Endothelial cell of umbilical vein (primary cell): ENCODE results near the gene URGCP. TPM values are rescaled to one million over a fixed set of nuclear protein-coding genes. Genes with fewer than 3 reads are reported as not detected.

Experiments used
- BruUV-seq: library from RNA; stranded (reverse); fragments of 400-500 nt; replicated peaks from 2 replicates; lab custom pipeline; 2021; lab: Mats Ljungman, UMichigan
- CTCF ChIA-PET: fragments of 300-600, 350-600 bp; sonication (Branson Sonifier 250); formaldehyde crosslinking; loops from one replicate; lab custom pipeline; 2021; ENCODE audit warnings: antibody characterized with exemption, inconsistent platforms; lab: Charles Lee
- POLR2A ChIA-PET: fragments of 300-600, 350-600 bp; sonication (Branson Sonifier 250); formaldehyde crosslinking; loops from one replicate; lab custom pipeline; 2021; ENCODE audit warnings: antibody characterized with exemption, inconsistent platforms; lab: Charles Lee
- DNase-seq: peaks from one replicate; pipeline ENCODE4 v3.0.0-alpha.2; 2011; ENCODE audit warnings: low read depth, low spot score
- FAIRE-seq: peaks from 2 replicates; lab custom pipeline; 2011; peaks lifted over from hg19 to GRCh38; lab: Jason Lieb, UNC
- H2AFZ ChIP-seq: 2 replicates; pipeline ENCODE4 v1.6.0; 2012; ENCODE audit warnings: low read depth, low read length, control low read depth, inconsistent platforms
- H3K27ac ChIP-seq: 2 replicates; pipeline ENCODE4 v1.5.1; 2011; ENCODE audit warnings: low read depth, mild to moderate bottlenecking, control low read depth, low read length, moderate library complexity; ENCODE audit not compliant: insufficient read depth
- H3K27me3 ChIP-seq, 2 experiments: 2 replicates each; pipeline versions ENCODE4 v1.6.0 to v1.6.1; 2011; ENCODE audit warnings: low read length in 2 of 2, mixed read lengths in 1 of 2; ENCODE audit not compliant: control insufficient read depth in 2 of 2, insufficient read depth in 2 of 2
- H3K36me3 ChIP-seq, 2 experiments: 2 replicates in 1 of 2; 3 replicates in 1 of 2; pipeline ENCODE4 v1.5.1; 2011; ENCODE audit warnings: low read length in 2 of 2, mild to moderate bottlenecking in 1 of 2, moderate library complexity in 1 of 2; ENCODE audit not compliant: control insufficient read depth in 2 of 2, insufficient read depth in 2 of 2; ENCODE audit errors: extremely low read depth in 1 of 2
- H3K4me1 ChIP-seq: 3 replicates; pipeline ENCODE4 v1.5.1; 2011; ENCODE audit warnings: mild to moderate bottlenecking, low read length; ENCODE audit not compliant: control insufficient read depth, insufficient read depth; ENCODE audit errors: extremely low read depth
- H3K4me2 ChIP-seq: 2 replicates; pipeline ENCODE4 v1.6.1; 2011; ENCODE audit warnings: low read length, control low read depth, mixed read lengths; ENCODE audit not compliant: insufficient read depth
- H3K4me3 ChIP-seq, 3 experiments: fragments of 200-600 bp in 1 of 3; sonication (generic), shearing (Covaris generic) in 1 of 3; replicated peaks in 1 of 3; 2 replicates each; pipeline ENCODE4 v1.5.1; 2011 to 2016; ENCODE audit warnings: control low read depth in 3 of 3, low read length in 3 of 3, mild to moderate bottlenecking in 2 of 3, inconsistent platforms in 1 of 3, low read depth in 1 of 3, moderate library complexity in 1 of 3; ENCODE audit not compliant: insufficient read depth in 1 of 3
- H3K79me2 ChIP-seq: 2 replicates; pipeline ENCODE4 v1.6.0; 2012; ENCODE audit warnings: low read length, inconsistent platforms; ENCODE audit not compliant: control insufficient read depth, insufficient read depth
- H3K9ac ChIP-seq: replicated peaks from 2 replicates; pipeline ENCODE3; 2011; ENCODE audit warnings: low read length, control low read depth; ENCODE audit not compliant: insufficient read depth; ENCODE audit errors: extremely low read depth
- H3K9me1 ChIP-seq: replicated peaks from 3 replicates; pipeline ENCODE4 v1.6.0; 2011; ENCODE audit warnings: mild to moderate bottlenecking, low read length; ENCODE audit not compliant: control insufficient read depth, insufficient read depth; ENCODE audit errors: extremely low read depth
- H3K9me3 ChIP-seq: replicated peaks from 2 replicates; pipeline ENCODE4 v1.5.1; 2012; ENCODE audit warnings: low read length, inconsistent platforms; ENCODE audit not compliant: control insufficient read depth, insufficient read depth
- H4K20me1 ChIP-seq: replicated peaks from 2 replicates; pipeline ENCODE3; 2011; ENCODE audit warnings: mild to moderate bottlenecking, low read length; ENCODE audit not compliant: control insufficient read depth, insufficient read depth; ENCODE audit errors: extremely low read depth
- EZH2 ChIP-seq: IDR thresholded peaks from 2 replicates; pipeline ENCODE4 v1.6.1; 2012; ENCODE audit warnings: borderline replicate concordance, low read depth, mild to moderate bottlenecking, moderate library complexity, low read length, inconsistent platforms; ENCODE audit not compliant: severe bottlenecking
- FOS ChIP-seq: IDR thresholded peaks from 2 replicates; pipeline ENCODE4 v1.6.1; 2011; ENCODE audit warnings: mild to moderate bottlenecking, low read length, moderate library complexity, borderline replicate concordance; ENCODE audit not compliant: insufficient read depth
- GATA2 ChIP-seq: IDR thresholded peaks from 2 replicates; pipeline ENCODE4 v1.7.0; 2011; ENCODE audit warnings: low read depth, mild to moderate bottlenecking, moderate library complexity, mixed read lengths, low read length; ENCODE audit not compliant: insufficient read length, insufficient read depth
- JUN ChIP-seq: IDR thresholded peaks from 2 replicates; pipeline ENCODE4 v1.6.1; 2011; ENCODE audit warnings: borderline replicate concordance, low read depth; ENCODE audit not compliant: insufficient read length, insufficient read depth
- MAX ChIP-seq: IDR thresholded peaks from 2 replicates; pipeline ENCODE4 v1.6.1; 2011; ENCODE audit not compliant: insufficient read depth, insufficient read length
- MYC ChIP-seq: IDR thresholded peaks from one replicate; pipeline ENCODE4 v1.6.1; 2011; ENCODE audit warnings: mild to moderate bottlenecking, low read depth, low read length
- POLR2A ChIP-seq: IDR thresholded peaks from 2 replicates; pipeline ENCODE4 v1.6.1; 2012; ENCODE audit warnings: low read depth, mild to moderate bottlenecking, control low read depth, low read length
- POLR2AphosphoS5 ChIP-seq: IDR thresholded peaks from 2 replicates; pipeline ENCODE4 v1.6.1; 2012; ENCODE audit warnings: low read depth, mild to moderate bottlenecking, control low read depth, low read length, moderate library complexity; ENCODE audit not compliant: insufficient read depth
- dilution Hi-C: fragments of 300-500 bp; cut with MboI; formaldehyde crosslinking; loops from one replicate; pipeline ENCODE4 v1.15.0; 2019; ENCODE audit warnings: low sequenced_read_pairs; ENCODE audit not compliant: extremely low pct_ligation_motif_present
- intact Hi-C: fragments of 100-400 bp; cut with micrococcal nuclease; formaldehyde crosslinking; loops from one replicate; pipeline ENCODE4 v1.10.0; 2022
- polyA plus RNA-seq, 4 experiments: library from polyadenylated mRNA; depleted of rRNA in 3 of 4; stranded (reverse) in 3 of 4; unstranded in 1 of 4; fragments of >200 nt; gene quantifications; 2 replicates each; pipeline versions ENCODE4 v1.2.1 to v1.2.3, GENCODE V29; 2011 to 2012; ENCODE audit warnings: missing spikeins in 1 of 4
- total RNA-seq: library from RNA; stranded (reverse); gene quantifications from 2 replicates; pipeline ENCODE4 v1.2.3, GENCODE V29; 2021
- TF ChIP-seq, protein P1 (sequence below), 2 donors: IDR thresholded peaks; 1 replicate in 1 of 2; 2 replicates in 1 of 2; pipeline ENCODE4 v1.5.1; 2011; ENCODE audit warnings: low read length in 2 of 2, mild to moderate bottlenecking in 2 of 2, moderate library complexity in 2 of 2, control low read depth in 1 of 2, inconsistent platforms in 1 of 2, low read depth in 1 of 2; ENCODE audit not compliant: insufficient read depth in 1 of 2; ENCODE audit errors: extremely low read depth in 1 of 2

Gene URGCP
- total and polyA plus RNA-seq, 2 donors (not counting 3 experiments of a cell fraction or from before 2014, with no cell fraction given): 13.1 to 25.3 TPM

GRCh38 chr7:43915907-43916306, 9.5 kb upstream of the URGCP start:
- ChIA-PET POLR2A (no interaction called here), CTCF (no interaction called here)
- H3K9me1 ChIP-seq: no peaks in the 10 kb centered on the region
- no peaks in the 10 kb centered on the region for H3K27me3 ChIP-seq
- no peak overlapping the region for H3K27ac ChIP-seq
- H3K4me2 ChIP-seq: no peak overlapping the region
- no peaks in the 10 kb centered on the region for H3K36me3 ChIP-seq
- dilution Hi-C loops: no loop called here
- FAIRE-seq (no peak), DNase-seq (no peak)
- intact Hi-C loops: no loop called here
- BruUV-seq: no TSS peak
- no peak overlapping the region for H2AFZ ChIP-seq
- no peaks in the 10 kb centered on the region for H3K4me1 ChIP-seq
- no peaks in the 10 kb centered on the region for H3K9me3 ChIP-seq
- no peak overlapping the region for H3K9ac ChIP-seq
- H3K4me3 ChIP-seq: no peak overlapping the region
- H3K79me2 ChIP-seq: no peaks in the 10 kb centered on the region
- H4K20me1 ChIP-seq: no peaks in the 10 kb centered on the region
- TF ChIP-seq, protein P1, sequence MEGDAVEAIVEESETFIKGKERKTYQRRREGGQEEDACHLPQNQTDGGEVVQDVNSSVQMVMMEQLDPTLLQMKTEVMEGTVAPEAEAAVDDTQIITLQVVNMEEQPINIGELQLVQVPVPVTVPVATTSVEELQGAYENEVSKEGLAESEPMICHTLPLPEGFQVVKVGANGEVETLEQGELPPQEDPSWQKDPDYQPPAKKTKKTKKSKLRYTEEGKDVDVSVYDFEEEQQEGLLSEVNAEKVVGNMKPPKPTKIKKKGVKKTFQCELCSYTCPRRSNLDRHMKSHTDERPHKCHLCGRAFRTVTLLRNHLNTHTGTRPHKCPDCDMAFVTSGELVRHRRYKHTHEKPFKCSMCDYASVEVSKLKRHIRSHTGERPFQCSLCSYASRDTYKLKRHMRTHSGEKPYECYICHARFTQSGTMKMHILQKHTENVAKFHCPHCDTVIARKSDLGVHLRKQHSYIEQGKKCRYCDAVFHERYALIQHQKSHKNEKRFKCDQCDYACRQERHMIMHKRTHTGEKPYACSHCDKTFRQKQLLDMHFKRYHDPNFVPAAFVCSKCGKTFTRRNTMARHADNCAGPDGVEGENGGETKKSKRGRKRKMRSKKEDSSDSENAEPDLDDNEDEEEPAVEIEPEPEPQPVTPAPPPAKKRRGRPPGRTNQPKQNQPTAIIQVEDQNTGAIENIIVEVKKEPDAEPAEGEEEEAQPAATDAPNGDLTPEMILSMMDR (IDR thresholded peaks at IDR 0.05; ENCODE audit: extremely low read depth in 1 of 2, insufficient read depth in 1 of 2, low read depth in 1 of 2, low read length in 2 of 2): no peak
- no peak for TF ChIP-seq POLR2AphosphoS5
- no peak for TF ChIP-seq GATA2
- TF ChIP-seq POLR2A: no peak
- no peak for TF ChIP-seq FOS
- no peak for TF ChIP-seq MAX
- TF ChIP-seq JUN: no peak
- no peak for TF ChIP-seq MYC
- TF ChIP-seq EZH2: no peak
